A673 (cell line): ENCODE results near the gene MOV10. TPM values are rescaled to one million over a fixed set of nuclear protein-coding genes. Genes with fewer than 3 reads are reported as not detected.
"Not testable (repeated sequence)": the region's sequence is repeated elsewhere in the genome, so short reads cannot be mapped to it uniquely, and the experiment has no call there.

Experiments used
- BruUV-seq: library from RNA; stranded (reverse); fragments of 400-500 nt; replicated peaks from 2 replicates; lab custom pipeline; 2021; lab: Mats Ljungman, UMichigan
- CTCF ChIA-PET: fragments of 300-600 bp; sonication (Branson Sonifier 250); formaldehyde crosslinking; loops from one replicate; lab custom pipeline; 2022; ENCODE audit warnings: antibody characterized with exemption; lab: Charles Lee
- POLR2A ChIA-PET: fragments of 300-600 bp; sonication (Branson Sonifier 250); formaldehyde crosslinking; loops from one replicate; lab custom pipeline; 2022; ENCODE audit warnings: antibody characterized with exemption; ENCODE audit not compliant: low non-redundant PET; lab: Charles Lee
- DNase-seq: peaks from one replicate; pipeline ENCODE4 v3.0.0-alpha.2; 2015; ENCODE audit warnings: low spot score
- H3K27ac ChIP-seq: fragments of 200-600 bp; sonication (generic); 2 replicates; pipeline ENCODE4 v1.5.1; 2016; ENCODE audit warnings: mixed run types, low read depth, mild to moderate bottlenecking, mixed read lengths, antibody characterized with exemption, low read length; ENCODE audit not compliant: poor library complexity, severe bottlenecking
- H3K27me3 ChIP-seq: fragments of 200-600 bp; sonication (generic); replicated peaks from 2 replicates; pipeline ENCODE4 v1.6.1; 2017; ENCODE audit warnings: mixed run types, low read depth, mild to moderate bottlenecking, mixed read lengths, antibody characterized with exemption, low read length; ENCODE audit not compliant: insufficient read depth, poor library complexity
- H3K36me3 ChIP-seq: fragments of 200-600 bp; sonication (generic); 2 replicates; pipeline ENCODE4 v1.6.1; 2016; ENCODE audit warnings: mixed run types, mild to moderate bottlenecking, mixed read lengths, antibody characterized with exemption, low read length; ENCODE audit not compliant: insufficient read depth, poor library complexity, severe bottlenecking
- H3K4me1 ChIP-seq: fragments of 200-600 bp; sonication (generic); 2 replicates; pipeline ENCODE4 v1.6.1; 2017; ENCODE audit warnings: mixed run types, mild to moderate bottlenecking, mixed read lengths, antibody characterized with exemption, low read length; ENCODE audit not compliant: insufficient read depth, poor library complexity, severe bottlenecking
- H3K4me3 ChIP-seq: fragments of 200-600 bp; sonication (generic); 2 replicates; pipeline ENCODE4 v1.5.1; 2016; ENCODE audit warnings: low read depth, mixed run types, mild to moderate bottlenecking, mixed read lengths, low read length; ENCODE audit not compliant: poor library complexity, severe bottlenecking
- H3K9me3 ChIP-seq: fragments of 200-600 bp; sonication (generic); 2 replicates; pipeline ENCODE4 v1.6.1; 2016; ENCODE audit warnings: mixed run types, low read depth, mild to moderate bottlenecking, mixed read lengths, antibody characterized with exemption, low read length; ENCODE audit not compliant: poor library complexity, severe bottlenecking
- EZH2 ChIP-seq: fragments of 200-600 bp; sonication (generic); IDR thresholded peaks from 2 replicates; pipeline ENCODE4 v1.6.1; 2017; ENCODE audit warnings: borderline replicate concordance, low read depth, mild to moderate bottlenecking, mixed read lengths, antibody characterized with exemption, low read length; ENCODE audit not compliant: poor library complexity, severe bottlenecking
- intact Hi-C: fragments of 100-400 bp; cut with micrococcal nuclease; formaldehyde crosslinking; loops from one replicate; pipeline ENCODE4 v1.10.0; 2022; ENCODE audit not compliant: unreplicated experiment
- total RNA-seq: library from RNA; stranded (reverse); gene quantifications from 2 replicates; pipeline ENCODE4 v1.2.3, GENCODE V29; 2021
- TF ChIP-seq, protein P1 (sequence below): fragments of 300-800, 200-600 bp; sonication (generic); conservative IDR thresholded peaks from 2 replicates; pipeline ENCODE4 v1.5.1; 2017; ENCODE audit warnings: low read depth, mild to moderate bottlenecking, antibody characterized with exemption, low read length, moderate library complexity, mixed read lengths

MOV10 gene
- total RNA-seq, 1 experiment from 2014 or later: 87.1 TPM

DNA sequence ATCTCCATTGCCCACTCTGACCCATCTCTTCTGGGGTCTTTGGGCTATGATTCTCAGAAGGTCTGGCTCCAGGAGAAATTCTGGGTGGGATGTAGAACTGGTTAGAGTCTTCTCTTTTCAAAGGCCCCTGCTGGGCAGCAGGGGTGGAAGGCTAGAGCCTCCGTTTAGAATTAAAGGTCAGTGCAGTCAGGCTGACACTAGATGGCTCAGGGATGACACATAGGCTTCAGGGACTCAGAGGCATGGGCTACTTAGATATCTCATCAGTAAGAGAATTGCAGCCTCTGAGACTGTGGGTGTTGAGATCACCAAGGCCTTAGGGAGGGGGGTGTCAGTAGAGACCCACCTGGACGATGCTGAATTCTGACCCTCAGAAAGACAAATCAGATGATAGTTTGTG is 53.3 kb downstream of the MOV10 start:
- ChIA-PET CTCF (no interaction called here), POLR2A (no interaction called here)
- H3K9me3 ChIP-seq: no peaks in the 10 kb centered on the region
- no peaks in the 10 kb centered on the region for H3K4me1 ChIP-seq
- H3K36me3 ChIP-seq: no peaks in the 10 kb centered on the region
- peaks cover 21% of the 10 kb centered on the region for H3K27me3 ChIP-seq
- no peak overlapping the region for H3K27ac ChIP-seq
- intact Hi-C loops: no loop called here
- H3K4me3 ChIP-seq: no peak overlapping the region
- no TSS peak for BruUV-seq
- TF ChIP-seq, protein P1, sequence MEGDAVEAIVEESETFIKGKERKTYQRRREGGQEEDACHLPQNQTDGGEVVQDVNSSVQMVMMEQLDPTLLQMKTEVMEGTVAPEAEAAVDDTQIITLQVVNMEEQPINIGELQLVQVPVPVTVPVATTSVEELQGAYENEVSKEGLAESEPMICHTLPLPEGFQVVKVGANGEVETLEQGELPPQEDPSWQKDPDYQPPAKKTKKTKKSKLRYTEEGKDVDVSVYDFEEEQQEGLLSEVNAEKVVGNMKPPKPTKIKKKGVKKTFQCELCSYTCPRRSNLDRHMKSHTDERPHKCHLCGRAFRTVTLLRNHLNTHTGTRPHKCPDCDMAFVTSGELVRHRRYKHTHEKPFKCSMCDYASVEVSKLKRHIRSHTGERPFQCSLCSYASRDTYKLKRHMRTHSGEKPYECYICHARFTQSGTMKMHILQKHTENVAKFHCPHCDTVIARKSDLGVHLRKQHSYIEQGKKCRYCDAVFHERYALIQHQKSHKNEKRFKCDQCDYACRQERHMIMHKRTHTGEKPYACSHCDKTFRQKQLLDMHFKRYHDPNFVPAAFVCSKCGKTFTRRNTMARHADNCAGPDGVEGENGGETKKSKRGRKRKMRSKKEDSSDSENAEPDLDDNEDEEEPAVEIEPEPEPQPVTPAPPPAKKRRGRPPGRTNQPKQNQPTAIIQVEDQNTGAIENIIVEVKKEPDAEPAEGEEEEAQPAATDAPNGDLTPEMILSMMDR: no peak
- no peak for TF ChIP-seq EZH2
- no peak for DNase-seq

DNA sequence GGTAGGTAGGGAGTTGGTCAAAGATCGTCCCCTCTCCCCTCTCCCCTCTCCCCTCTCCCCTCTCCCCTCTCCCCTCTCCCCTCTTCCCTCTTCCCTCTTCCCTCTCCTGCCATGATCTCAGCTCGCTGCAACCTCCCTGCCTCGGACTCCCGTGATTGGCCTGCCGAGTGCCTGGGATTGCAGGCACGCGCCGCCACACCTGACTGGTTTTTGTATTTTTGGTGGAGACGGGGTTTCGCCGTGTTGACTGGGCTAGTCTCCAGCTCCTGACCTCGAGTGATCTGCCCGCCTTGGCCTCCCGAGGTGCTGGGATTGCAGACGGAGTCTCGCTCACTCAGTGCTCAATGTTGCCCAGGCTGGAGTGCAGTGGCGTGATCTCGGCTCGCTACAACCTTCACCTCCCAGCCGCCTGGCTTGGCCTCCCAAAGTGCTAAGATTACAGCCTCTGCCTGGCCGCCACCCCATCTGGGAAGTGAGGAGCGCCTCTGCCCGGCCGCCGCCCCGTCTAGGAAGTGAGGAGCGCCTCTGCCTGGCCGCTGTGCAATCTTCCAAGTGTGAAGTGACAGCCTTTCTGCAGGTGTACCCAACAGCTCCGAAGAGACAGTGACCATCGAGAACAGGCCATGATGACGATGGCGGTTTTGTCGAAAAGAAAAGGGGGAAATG is 54.0 kb downstream of the MOV10 start:
- H3K4me1 ChIP-seq, H3K4me3 ChIP-seq, H3K36me3 ChIP-seq, DNase-seq, H3K9me3 ChIP-seq, CTCF ChIA-PET, intact Hi-C loops, H3K27ac ChIP-seq, BruUV-seq: not testable (repeated sequence)
- peaks cover 28% of the 10 kb centered on the region for H3K27me3 ChIP-seq
- POLR2A ChIA-PET: interaction anchor here (0.6 kb wide), 1 partner anchor 281 kb away, joined by 4 read pairs; no protein-coding TSS in a partner anchor

DNA sequence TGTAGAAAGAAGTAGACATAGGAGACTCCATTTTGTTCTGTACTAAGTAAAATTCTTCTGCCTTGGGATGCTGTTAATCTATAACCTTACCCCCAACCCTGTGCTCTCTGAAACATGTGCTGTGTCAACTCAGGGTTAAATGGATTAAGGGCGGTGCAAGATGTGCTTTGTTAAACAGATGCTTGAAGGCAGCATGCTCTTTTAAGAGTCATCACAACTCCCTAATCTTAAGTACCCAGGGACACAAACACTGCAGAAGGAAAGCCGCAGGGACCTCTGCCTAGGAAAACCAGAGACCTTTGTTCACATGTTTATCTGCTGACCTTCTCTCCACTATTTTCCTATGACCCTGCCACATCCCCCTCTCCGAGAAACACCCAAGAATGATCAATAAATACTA is 54.6 kb downstream of the MOV10 start:
- CTCF ChIA-PET: interaction anchor here (0.6 kb wide), 1 partner anchor 360 kb away, joined by 4 read pairs; no protein-coding TSS in a partner anchor
- intact Hi-C loops, H3K36me3 ChIP-seq, H3K4me1 ChIP-seq, H3K9me3 ChIP-seq, POLR2A ChIA-PET, BruUV-seq, H3K27ac ChIP-seq, H3K4me3 ChIP-seq, DNase-seq: not testable (repeated sequence)
- H3K27me3 ChIP-seq: peaks cover 34% of the 10 kb centered on the region

DNA sequence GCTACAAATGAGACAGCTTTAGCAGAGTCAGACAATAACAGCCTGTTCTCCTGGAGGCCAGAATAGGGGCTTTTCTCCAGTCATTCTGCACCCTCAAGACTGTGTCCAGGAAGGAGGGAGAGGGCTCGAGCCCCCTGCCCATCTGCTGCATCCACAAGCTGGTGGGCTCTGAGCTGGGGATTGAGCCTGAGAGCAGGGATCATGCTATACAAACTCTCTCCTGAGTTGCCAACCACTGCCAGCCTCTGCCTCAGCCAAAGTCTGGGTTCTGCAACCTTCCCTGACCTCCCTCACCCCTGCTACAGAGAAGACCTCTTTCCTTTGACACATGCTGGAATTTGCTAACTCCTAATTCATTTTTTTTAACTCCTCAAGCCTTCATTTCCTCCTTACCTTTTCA is 55.5 kb downstream of the MOV10 start:
- POLR2A ChIA-PET: no interaction called here
- TF ChIP-seq, protein P1: no peak
- TF ChIP-seq EZH2: no peak
- CTCF ChIA-PET: interaction anchor here (0.6 kb wide), 1 partner anchor 361 kb away, joined by 4 read pairs; no protein-coding TSS in a partner anchor
- H3K9me3 ChIP-seq: no peaks in the 10 kb centered on the region
- H3K4me3 ChIP-seq: no peak overlapping the region
- DNase-seq: no peak
- no peaks in the 10 kb centered on the region for H3K36me3 ChIP-seq
- H3K27ac ChIP-seq: no peak overlapping the region
- intact Hi-C loops: no loop called here
- H3K4me1 ChIP-seq: no peaks in the 10 kb centered on the region
- no TSS peak for BruUV-seq
- H3K27me3 ChIP-seq: peaks cover 43% of the 10 kb centered on the region
